HL-60/S4 treated with retinoic acid at 250 ng/mL for 4 days and 3 days (cell line): ENCODE data around the gene COQ3.

Source experiments
- in situ Hi-C: fragments of 300-500 bp; cut with MboI; formaldehyde crosslinking; loops from 2 replicates; pipeline ENCODE4 v1.7.0; 2022; ENCODE audit warnings: low sequenced_read_pairs

COQ3 gene

GRCh38 chr6:99334526-99335127 lies 59.4 kb downstream of the COQ3 start:
- in situ Hi-C loops = no loop called here

GRCh38 chr6:99333068-99333467 lies 60.9 kb downstream of the COQ3 start:
- in situ Hi-C loops = no loop called here

GRCh38 chr6:99331531-99331930 lies 62.5 kb downstream of the COQ3 start:
- in situ Hi-C loops = no loop called here

GRCh38 chr6:99330159-99330558 lies 63.8 kb downstream of the COQ3 start:
- in situ Hi-C loops = no loop called here

GRCh38 chr6:99324996-99325395 lies 69.0 kb downstream of the COQ3 start:
- in situ Hi-C loops = no loop called here
